Nephron (organoid): ENCODE data around the gene SRPRA.

ENCODE experiments used
- H3K27ac Mint-ChIP-seq, 3 experiments: 2 replicates each; pipeline ENCODE4 v1.8.0; 2020; ENCODE audit warnings: mixed read lengths in 3 of 3, mild to moderate bottlenecking in 2 of 3, moderate library complexity in 1 of 3
- H3K27me3 Mint-ChIP-seq: 2 replicates; pipeline ENCODE4 v1.8.0; 2021; ENCODE audit warnings: low read depth, mild to moderate bottlenecking, moderate library complexity, mixed read lengths
- H3K36me3 Mint-ChIP-seq: 2 replicates; pipeline ENCODE4 v1.8.0; 2020; ENCODE audit warnings: low read depth, mixed read lengths
- H3K4me1 Mint-ChIP-seq: 2 replicates; pipeline ENCODE4 v1.8.0; 2020; ENCODE audit warnings: mixed read lengths
- H3K4me3 Mint-ChIP-seq, 3 experiments: 2 replicates each; pipeline ENCODE4 v1.8.0; 2020; ENCODE audit warnings: mild to moderate bottlenecking in 3 of 3, mixed read lengths in 3 of 3, moderate library complexity in 2 of 3
- H3K9me3 Mint-ChIP-seq: 2 replicates; pipeline ENCODE4 v1.8.0; 2020; ENCODE audit warnings: mixed read lengths
- CTCF ChIP-seq, 3 experiments: fragments of 200-600 bp; sonication (generic); IDR thresholded peaks; one replicate each; pipeline ENCODE4 v1.5.0; 2021; ENCODE audit warnings: antibody characterized with exemption in 3 of 3; ENCODE audit not compliant: unreplicated experiment in 3 of 3

SRPRA gene

GRCh38 chr11:126268361-126268707 is 361 bp downstream of the SRPRA start:
- no peak for TF ChIP-seq CTCF (IDR thresholded peaks at IDR 0.05; ENCODE audit: unreplicated experiment in 3 of 3)
- no peaks in the 10 kb centered on the region for H3K9me3 Mint-ChIP-seq
- H3K27me3 Mint-ChIP-seq, result peaks cover 3% of the 10 kb centered on the region
- peaks cover 18% of the 10 kb centered on the region for H3K4me1 Mint-ChIP-seq
- peak overlapping the region; percentile 97 to 99 (median 98) for H3K4me3 Mint-ChIP-seq
- peak overlapping the region; percentile 87 to 97 (median 97) for H3K27ac Mint-ChIP-seq
- peaks cover 53% of the 10 kb centered on the region for H3K36me3 Mint-ChIP-seq

GRCh38 chr11:126267650-126268049 is 1.0 kb downstream of the SRPRA start:
- peaks cover 53% of the 10 kb centered on the region for H3K36me3 Mint-ChIP-seq
- H3K27me3 Mint-ChIP-seq, result peaks cover 3% of the 10 kb centered on the region
- TF ChIP-seq CTCF (IDR thresholded peaks at IDR 0.05; ENCODE audit: unreplicated experiment in 3 of 3), result no peak
- peak overlapping the region; percentile 87 to 97 (median 97) for H3K27ac Mint-ChIP-seq
- H3K4me1 Mint-ChIP-seq, result peaks cover 18% of the 10 kb centered on the region
- H3K9me3 Mint-ChIP-seq, result no peaks in the 10 kb centered on the region
- peak overlapping the region; percentile 97 to 99 (median 98) for H3K4me3 Mint-ChIP-seq

GRCh38 chr11:126265811-126266210 is 2.9 kb downstream of the SRPRA start:
- H3K4me1 Mint-ChIP-seq, result peaks cover 18% of the 10 kb centered on the region
- peak overlapping the region; percentile 51 to 97 (median 75) for H3K4me3 Mint-ChIP-seq
- H3K36me3 Mint-ChIP-seq, result peaks cover 63% of the 10 kb centered on the region
- TF ChIP-seq CTCF (IDR thresholded peaks at IDR 0.05; ENCODE audit: unreplicated experiment in 3 of 3), result no peak
- H3K9me3 Mint-ChIP-seq, result no peaks in the 10 kb centered on the region
- no peak overlapping the region for H3K27ac Mint-ChIP-seq
- H3K27me3 Mint-ChIP-seq, result peaks cover 3% of the 10 kb centered on the region

GRCh38 chr11:126263489-126263888 is 5.2 kb downstream of the SRPRA start:
- Mint-ChIP-seq H3K9me3 (no peaks in the 10 kb centered on the region), H3K4me3 (no peak overlapping the region), H3K27ac (no peak overlapping the region), H3K4me1 (peaks cover 8% of the 10 kb centered on the region), H3K27me3 (peaks cover 1% of the 10 kb centered on the region), H3K36me3 (peaks cover 75% of the 10 kb centered on the region)
- TF ChIP-seq CTCF (IDR thresholded peaks at IDR 0.05; ENCODE audit: unreplicated experiment in 3 of 3), result no peak

GRCh38 chr11:126262216-126262615 is 6.5 kb downstream of the SRPRA start:
- H3K4me3 Mint-ChIP-seq, result no peak overlapping the region

More at GRCh38 chr11:126262216-126262615, 6.5 kb downstream of the SRPRA start:
- no peak overlapping the region for H3K27ac Mint-ChIP-seq
- peaks cover under 1% of the 10 kb centered on the region for H3K4me1 Mint-ChIP-seq
- no peak for TF ChIP-seq CTCF (IDR thresholded peaks at IDR 0.05; ENCODE audit: unreplicated experiment in 3 of 3)
- no peaks in the 10 kb centered on the region for H3K9me3 Mint-ChIP-seq
- H3K27me3 Mint-ChIP-seq, result no peaks in the 10 kb centered on the region
- peaks cover 75% of the 10 kb centered on the region for H3K36me3 Mint-ChIP-seq
